Measurements from ENCODE around the gene DCLRE1B. TPM values are rescaled to one million over a fixed set of nuclear protein-coding genes. Genes with fewer than 3 reads are reported as not detected.
"Not testable (repeated sequence)": the region's sequence is repeated elsewhere in the genome, so short reads cannot be mapped to it uniquely, and the experiment has no call there.

The DCLRE1B gene
- total RNA-seq, 1 donor from 2014 or later = 5.3 TPM

DNA sequence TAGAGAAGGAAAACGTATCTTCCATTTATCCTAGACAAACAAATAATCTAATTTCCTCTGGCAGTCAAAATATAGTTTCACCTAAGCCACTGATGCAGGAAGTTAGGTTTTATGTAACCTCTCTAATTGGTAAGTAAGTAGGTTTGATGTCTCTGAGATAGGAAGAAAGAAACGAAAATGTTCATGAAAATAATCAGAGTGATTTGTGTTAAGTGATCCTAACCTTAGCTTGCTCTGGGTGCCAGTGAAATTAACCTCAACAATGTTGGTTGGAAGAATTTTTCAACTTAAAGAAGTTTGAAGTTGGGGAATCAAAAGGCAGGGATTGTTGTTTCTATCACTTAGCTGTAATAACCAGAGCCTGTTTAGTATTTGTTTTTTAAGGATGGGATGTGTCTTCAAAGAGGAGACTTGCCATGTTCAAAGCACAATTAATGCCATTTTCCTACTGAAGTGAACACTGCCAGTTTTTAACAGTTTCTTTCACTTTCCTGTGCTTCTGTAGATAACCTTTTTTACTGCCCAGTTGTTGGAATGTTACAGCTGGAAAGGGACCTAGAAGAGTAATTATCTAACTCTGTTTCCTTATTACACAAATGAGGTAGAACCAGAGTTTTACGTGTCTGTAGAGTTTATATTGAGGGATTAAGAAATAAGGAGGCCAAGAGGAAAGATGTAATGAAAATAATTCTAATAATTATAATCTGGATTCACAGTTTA is 42.4 kb downstream of the DCLRE1B start:
- no peak for DNase-seq (ENCODE audit: low spot score)

DNA sequence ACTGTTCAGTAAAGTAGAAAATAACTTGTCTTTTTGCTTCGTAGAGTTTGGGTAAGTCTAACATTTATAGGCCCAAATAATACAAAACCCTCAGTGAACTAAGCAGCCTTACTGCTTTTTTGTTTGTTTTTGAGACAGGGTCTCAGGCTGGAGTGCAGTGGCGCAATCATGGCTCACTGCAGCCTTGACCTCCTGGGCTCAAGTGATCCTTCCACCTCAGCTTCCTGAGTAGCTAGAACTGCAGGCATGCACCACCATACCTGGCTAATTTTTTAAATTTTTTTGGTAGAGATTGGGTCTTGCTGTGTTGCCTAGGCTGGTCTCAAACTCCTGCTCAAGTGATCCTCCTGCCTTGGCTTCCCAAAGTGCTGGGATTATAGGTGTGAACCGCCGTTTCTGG is 43.0 kb downstream of the DCLRE1B start:
- DNase-seq (ENCODE audit: low spot score) = not testable (repeated sequence)

DNA sequence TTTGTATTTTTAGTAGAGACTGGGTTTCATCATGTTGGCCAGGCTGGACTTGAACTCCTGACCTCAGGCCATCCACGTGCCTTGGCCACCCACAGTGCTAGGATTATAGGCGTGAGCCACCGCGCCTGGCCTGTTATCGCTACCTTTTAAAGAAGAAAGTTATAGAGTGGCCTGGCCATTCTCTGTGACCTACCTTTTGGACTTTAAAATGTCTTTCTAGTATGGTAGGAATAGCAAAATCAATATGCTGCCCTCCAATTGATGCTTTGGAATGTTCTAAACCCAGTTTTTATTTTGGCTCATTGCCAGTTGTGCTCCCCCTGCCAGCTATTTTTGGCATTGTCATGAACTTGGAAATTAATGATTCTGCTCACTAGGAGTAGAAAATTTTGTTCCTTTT is 43.9 kb downstream of the DCLRE1B start:
- no peak for DNase-seq (ENCODE audit: low spot score)

DNA sequence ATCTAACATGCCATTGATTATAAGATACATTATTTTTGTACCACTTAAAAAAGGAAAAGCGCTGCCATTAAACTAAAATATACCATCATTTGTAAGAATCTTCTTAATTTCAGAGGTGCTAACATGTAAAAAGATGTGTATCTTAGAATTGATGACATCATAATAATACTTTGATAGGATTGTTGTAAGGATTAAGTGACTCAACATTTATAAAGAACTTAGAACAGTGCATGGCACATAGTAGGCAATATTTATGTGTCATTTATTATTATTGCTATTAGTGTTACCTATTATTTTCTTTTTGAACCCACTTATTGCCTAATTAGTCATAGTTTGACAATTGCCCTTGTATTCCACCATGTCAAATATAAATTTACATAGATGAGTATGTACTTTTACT is 45.8 kb downstream of the DCLRE1B start:
- no peak for DNase-seq (ENCODE audit: low spot score)

DNA sequence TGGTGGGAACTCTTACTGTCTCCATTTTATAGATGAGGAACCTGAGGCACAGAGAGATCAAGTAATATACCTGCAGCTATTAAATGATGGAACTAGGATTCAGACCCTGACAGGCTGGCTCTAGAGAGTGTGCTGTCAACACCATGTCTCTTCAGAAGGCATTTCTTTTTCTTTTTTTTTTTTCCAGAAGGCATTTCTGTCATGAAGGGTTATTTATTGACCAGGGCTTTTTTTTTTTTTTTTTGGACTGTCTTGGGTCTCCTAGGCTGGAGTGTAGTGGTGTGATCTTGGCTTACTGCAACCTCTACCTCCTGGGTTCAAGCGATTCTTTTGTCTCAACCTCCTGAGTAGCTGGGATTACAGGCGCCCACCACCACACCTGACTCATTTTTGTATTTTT is 46.6 kb downstream of the DCLRE1B start:
- no peak for DNase-seq (ENCODE audit: low spot score)

DNA sequence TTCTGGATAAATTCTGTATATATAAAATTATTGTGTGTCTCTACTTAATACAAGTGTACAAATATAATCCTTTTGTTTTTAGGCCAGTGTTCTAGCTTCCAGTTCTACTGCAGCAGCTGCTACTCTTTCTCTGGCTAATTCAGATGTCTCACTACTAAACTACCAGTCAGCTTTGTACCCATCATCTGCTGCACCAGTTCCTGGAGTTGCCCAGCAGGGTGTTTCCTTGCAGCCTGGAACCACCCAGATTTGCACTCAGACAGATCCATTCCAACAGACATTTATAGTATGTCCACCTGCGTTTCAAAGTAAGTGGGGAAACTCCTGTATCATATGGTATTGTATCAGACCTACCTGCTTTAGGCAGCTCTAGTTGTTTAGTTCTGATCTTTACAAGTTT is 52.9 kb downstream of the DCLRE1B start:
- DNase-seq (ENCODE audit: low spot score) = no peak

DNA sequence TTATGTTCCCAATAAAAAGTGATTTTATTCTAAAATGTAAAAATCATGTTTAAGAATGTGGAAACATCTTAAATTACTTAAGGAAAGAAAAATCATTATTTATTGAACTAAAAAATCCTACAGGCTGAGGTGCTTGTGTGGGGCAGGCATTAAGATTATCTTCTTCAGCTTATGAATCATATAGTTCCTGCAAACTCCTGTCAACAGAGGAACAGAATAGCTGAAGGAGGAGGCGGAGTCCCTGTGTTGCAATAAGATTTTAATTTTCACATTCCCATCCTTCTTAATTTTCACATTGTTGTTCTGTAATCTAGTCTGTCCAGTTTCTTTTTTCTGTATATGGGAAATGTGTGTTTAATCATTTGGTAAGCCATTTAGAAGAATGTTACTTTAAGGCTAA is 53.6 kb downstream of the DCLRE1B start:
- no peak for DNase-seq (ENCODE audit: low spot score)

DNA sequence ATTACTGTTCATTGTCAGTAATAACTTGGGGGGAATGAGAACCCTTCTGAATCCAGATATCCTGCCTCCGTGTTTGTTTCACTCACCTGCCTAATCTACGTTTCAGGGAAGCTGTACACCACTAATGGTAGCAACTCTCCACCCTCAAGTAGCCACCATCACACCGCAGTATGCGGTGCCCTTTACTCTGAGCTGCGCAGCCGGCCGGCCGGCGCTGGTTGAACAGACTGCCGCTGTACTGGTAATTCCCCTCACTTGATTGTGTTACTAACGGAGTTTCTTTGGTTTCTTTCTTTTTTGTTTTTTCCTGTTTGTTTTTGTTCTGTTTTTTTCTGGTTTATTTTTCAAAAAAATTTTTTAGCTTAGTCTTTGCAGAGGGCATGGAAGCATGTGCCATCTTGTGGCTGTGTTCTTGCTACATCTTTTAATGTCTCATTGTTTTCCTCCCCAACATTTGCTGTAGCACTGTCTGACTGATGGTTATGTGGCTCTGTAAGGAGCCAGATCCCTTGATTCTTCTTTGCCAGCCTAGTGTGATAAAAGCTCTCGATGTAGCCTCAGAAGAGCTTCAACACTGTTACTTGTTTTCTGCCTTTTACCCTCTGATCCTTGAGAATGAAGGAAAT is 58.3 kb downstream of the DCLRE1B start:
- no peak for DNase-seq (ENCODE audit: low spot score)

Other genes with a start within 250 kb of the DCLRE1B start
- 11.0 TPM for gene PHTF1, start 145.8 kb upstream of the DCLRE1B start, total RNA-seq
- gene RSBN1, start 92.8 kb upstream of the DCLRE1B start, total RNA-seq = 25.8 TPM
- 5.2 TPM for gene PTPN22, start 33.6 kb upstream of the DCLRE1B start, total RNA-seq
- gene BCL2L15, start 17.7 kb upstream of the DCLRE1B start, total RNA-seq = 8.0 TPM
- 31.6 TPM for gene AP4B1, start 527 bp upstream of the DCLRE1B start, total RNA-seq
- gene HIPK1, start 24.0 kb downstream of the DCLRE1B start, total RNA-seq = 73.2 TPM
- gene OLFML3, start 74.1 kb downstream of the DCLRE1B start, total RNA-seq = 43.5 TPM
- gene SYT6, start 248.5 kb downstream of the DCLRE1B start, total RNA-seq = 0.47 TPM

All from ureter (tissue), 1 donor.